Cardiac fibroblast (primary cell): ENCODE measurements around the gene FMNL2.

Experiments
- DNase-seq, 2 donors: peaks; one replicate each; pipeline versions ENCODE4 v3.0.0 to v3.0.0-alpha.2; 2010; ENCODE audit warnings: low read depth in 2 of 2
- H3K4me3 ChIP-seq, 2 donors: replicated peaks in 1 of 2; 1 replicate in 1 of 2; 2 replicates in 1 of 2; pipeline ENCODE4 v1.5.1; 2011; ENCODE audit warnings: low read depth in 2 of 2, low read length in 2 of 2, mild to moderate bottlenecking in 2 of 2, moderate library complexity in 1 of 2
- TF ChIP-seq, protein P1 (sequence below): IDR thresholded peaks from one replicate; pipeline ENCODE4 v1.5.1; 2011; ENCODE audit warnings: low read depth, mild to moderate bottlenecking, low read length, inconsistent platforms

FMNL2 gene

GRCh38 chr2:152399003-152399402 is 64.0 kb downstream of the FMNL2 start:
- DNase-seq = no peak
- TF ChIP-seq, protein P1, sequence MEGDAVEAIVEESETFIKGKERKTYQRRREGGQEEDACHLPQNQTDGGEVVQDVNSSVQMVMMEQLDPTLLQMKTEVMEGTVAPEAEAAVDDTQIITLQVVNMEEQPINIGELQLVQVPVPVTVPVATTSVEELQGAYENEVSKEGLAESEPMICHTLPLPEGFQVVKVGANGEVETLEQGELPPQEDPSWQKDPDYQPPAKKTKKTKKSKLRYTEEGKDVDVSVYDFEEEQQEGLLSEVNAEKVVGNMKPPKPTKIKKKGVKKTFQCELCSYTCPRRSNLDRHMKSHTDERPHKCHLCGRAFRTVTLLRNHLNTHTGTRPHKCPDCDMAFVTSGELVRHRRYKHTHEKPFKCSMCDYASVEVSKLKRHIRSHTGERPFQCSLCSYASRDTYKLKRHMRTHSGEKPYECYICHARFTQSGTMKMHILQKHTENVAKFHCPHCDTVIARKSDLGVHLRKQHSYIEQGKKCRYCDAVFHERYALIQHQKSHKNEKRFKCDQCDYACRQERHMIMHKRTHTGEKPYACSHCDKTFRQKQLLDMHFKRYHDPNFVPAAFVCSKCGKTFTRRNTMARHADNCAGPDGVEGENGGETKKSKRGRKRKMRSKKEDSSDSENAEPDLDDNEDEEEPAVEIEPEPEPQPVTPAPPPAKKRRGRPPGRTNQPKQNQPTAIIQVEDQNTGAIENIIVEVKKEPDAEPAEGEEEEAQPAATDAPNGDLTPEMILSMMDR = no peak
- H3K4me3 ChIP-seq = no peak overlapping the region

- DNase-seq = no peak
- no peak overlapping the region for H3K4me3 ChIP-seq
- TF ChIP-seq, protein P1 = no peak
Measured at GRCh38 chr2:152400607-152401214, 65.7 kb downstream of the FMNL2 start.

- TF ChIP-seq, protein P1 = no peak
- DNase-seq = no peak
- H3K4me3 ChIP-seq = no peak overlapping the region
Measured at GRCh38 chr2:152402780-152403759, 68.1 kb downstream of the FMNL2 start.

GRCh38 chr2:152405206-152406118 is 70.5 kb downstream of the FMNL2 start:
- H3K4me3 ChIP-seq = no peak overlapping the region
- DNase-seq = peak in 1 of 2 donors; percentile 55
- TF ChIP-seq, protein P1 = no peak

GRCh38 chr2:152406119-152406835 is 71.3 kb downstream of the FMNL2 start:
- no peak overlapping the region for H3K4me3 ChIP-seq
- TF ChIP-seq, protein P1 = no peak
- DNase-seq = no peak

GRCh38 chr2:152406836-152407161 is 71.8 kb downstream of the FMNL2 start:
- no peak for DNase-seq
- TF ChIP-seq, protein P1 = no peak
- H3K4me3 ChIP-seq = peak overlapping the region in 1 of 2 donors; percentile 18
